ENCODE data around the gene RYR1. TPM values are rescaled to one million over a fixed set of nuclear protein-coding genes. Genes with fewer than 3 reads are reported as not detected.

RYR1 gene
- total RNA-seq, 1 donor from 2014 or later: 0.12 TPM

GRCh38 chr19:38386971-38387549 lies 46.4 kb upstream of the RYR1 start:
- peak overlapping the region; percentile 100 for H3K4me3 ChIP-seq (ENCODE audit: low read depth, low read length)
- no peak for DNase-seq (ENCODE audit: low read depth)
- no peak for TF ChIP-seq CTCF (conservative IDR thresholded peaks at IDR 0.05; ENCODE audit: low read depth, low read length)

DNA sequence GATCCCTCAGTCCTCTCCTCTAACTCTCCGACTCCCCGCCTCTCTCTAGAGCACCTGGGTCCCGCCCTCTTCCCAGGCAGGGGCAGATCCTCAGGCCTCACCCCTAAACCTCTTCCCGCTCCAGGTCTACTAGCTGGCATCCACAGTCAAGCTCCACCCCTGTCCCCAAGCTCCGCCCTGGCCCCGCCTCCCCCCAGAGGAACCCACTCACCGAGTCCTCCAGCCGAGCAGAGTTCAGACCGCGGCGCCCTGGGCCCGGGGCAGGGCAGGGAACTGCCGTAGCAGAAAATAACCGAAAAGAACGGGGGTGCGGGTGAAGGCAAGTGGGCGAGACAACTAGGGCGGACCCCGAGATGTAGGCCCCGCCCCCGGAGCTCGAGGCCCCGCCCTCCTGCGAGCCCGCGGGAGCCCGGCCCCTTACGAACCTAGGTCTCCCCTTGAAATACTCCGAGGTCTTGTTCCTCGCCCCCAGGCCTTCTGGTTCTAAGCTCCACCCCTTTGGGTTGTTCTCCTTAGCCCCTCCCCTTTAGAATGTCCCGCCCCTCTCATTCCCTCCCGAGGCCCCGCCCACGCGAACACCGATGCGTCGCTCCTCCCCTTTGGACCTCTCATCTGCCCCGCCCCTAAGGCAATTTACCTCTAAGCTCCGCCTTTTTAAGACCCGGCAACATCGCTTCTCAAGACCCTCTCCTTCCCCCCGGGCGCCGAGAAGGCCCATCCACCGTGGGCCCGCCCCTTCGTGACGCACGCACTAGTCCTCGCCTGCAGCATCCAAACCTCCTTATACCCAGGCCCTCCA lies 45.7 kb upstream of the RYR1 start, which contains the start of gene GGN:
Gene GGN (minus strand): TSS at position 485 of the 799 bp plus-strand sequence. CDS start 773 bp downstream, outside the sequence.
- no peak for TF ChIP-seq CTCF (conservative IDR thresholded peaks at IDR 0.05; ENCODE audit: low read depth, low read length)
- peak within 1 kb of the TSS; percentile 100 for H3K4me3 ChIP-seq (ENCODE audit: low read depth, low read length)
- peak; percentile 74 for DNase-seq (ENCODE audit: low read depth)

DNA sequence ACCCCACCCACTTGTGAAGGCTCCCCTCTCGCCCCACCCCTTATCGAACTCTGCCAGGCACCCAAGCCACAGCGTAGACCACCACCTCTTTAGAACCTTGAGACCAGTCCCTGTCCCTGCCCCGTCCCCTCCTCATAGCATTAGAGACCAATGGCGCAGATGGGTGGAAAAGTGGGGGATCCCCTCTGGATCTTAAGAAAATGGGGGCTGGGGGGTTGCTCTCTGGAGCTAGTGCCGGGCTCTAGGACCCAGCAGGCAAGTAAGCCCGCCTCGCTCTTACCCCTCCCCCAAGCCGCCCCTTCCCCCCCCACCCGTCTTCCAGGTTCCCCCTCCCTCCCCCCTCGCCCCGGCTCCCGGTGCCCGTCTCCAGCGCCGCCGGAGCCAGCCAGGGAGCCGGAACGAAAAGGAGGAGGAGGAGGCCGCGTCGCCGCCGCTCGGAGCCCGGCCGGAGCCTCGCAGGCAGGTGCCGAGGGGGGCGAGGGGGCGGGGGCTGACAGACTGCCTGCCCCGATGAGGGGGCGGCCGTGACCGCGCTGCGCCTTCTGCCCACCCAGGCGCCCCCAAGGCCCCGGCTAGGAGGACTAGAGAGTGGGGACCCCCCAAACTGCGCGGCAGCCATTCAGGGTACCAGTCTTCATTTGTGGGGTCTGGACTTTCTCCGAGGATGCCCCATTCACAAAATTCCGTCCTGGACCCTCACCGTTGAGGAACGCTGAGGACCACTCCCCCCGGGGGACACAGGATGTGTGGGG lies 45.0 kb upstream of the RYR1 start, which contains the start of gene SPRED3:
Gene SPRED3 (plus strand): TSS at position 349 of the 752 bp plus-strand sequence. CDS start 1,606 bp downstream, outside the sequence.
- no peak for TF ChIP-seq CTCF (conservative IDR thresholded peaks at IDR 0.05; ENCODE audit: low read depth, low read length)

GRCh38 chr19:38389101-38389925 lies 44.2 kb upstream of the RYR1 start:
- DNase-seq (ENCODE audit: low read depth): no peak
- peak overlapping the region; percentile 100 for H3K4me3 ChIP-seq (ENCODE audit: low read depth, low read length)
- TF ChIP-seq CTCF (conservative IDR thresholded peaks at IDR 0.05; ENCODE audit: low read depth, low read length): no peak

More for the DNA sequence above, 45.0 kb upstream of the RYR1 start, which contains the start of gene SPRED3:
- H3K4me3 ChIP-seq (ENCODE audit: low read depth, low read length): peak within 1 kb of the TSS; percentile 100
- no peak for DNase-seq (ENCODE audit: low read depth)

DNA sequence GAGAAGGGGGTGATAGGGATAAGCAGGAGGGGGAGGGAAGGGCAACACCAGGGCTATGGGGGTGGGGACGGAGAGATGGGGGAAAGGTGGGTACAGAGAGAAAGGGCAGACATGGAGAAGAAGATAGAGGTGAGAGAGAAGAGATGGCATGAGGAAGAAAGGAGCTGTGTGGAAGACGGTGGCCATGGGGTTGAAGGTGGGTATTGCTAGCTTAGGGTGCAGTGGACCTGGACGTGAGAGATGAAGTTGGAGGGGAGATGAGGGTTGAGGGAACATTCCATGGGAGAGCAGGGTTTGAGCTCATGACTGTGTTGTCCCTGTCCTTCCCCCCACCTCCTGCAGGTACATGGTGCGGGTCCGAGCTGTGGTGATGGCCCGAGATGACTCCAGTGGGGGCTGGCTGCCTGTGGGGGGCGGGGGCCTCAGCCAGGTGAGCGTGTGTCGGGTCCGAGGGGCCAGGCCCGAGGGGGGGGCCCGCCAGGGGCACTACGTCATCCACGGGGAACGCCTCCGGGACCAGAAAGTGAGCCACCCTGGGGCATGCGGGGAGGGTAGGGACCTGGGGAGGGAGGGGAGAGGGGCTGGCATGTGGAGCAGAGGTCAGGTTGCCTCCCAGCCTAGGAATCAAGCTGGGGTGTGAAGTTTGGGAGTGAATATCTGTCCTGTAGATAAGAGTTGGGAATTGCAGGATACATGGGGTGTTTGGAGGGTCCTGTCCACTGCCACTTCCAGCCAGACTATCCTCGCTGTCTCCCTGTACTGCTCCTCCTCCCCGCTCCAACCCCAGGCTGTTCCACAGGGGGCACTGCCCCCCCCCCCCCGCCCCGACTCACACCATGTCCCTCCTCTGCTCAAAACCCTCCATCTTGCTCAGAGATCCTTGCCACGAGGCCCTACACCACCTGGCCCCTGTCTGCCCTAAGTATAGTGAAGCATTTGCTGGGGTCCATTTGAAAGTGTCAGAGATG lies 43.2 kb upstream of the RYR1 start:
- no peak for TF ChIP-seq CTCF (conservative IDR thresholded peaks at IDR 0.05; ENCODE audit: low read depth, low read length)
- H3K4me3 ChIP-seq (ENCODE audit: low read depth, low read length): peak overlapping the region; percentile 100
- no peak for DNase-seq (ENCODE audit: low read depth)

All from epithelial cell of proximal tubule (primary cell).